22Rv1 (cell line): ENCODE results near the gene MORC2.

Experiments
- CTCF ChIP-seq: fragments of 450-650 bp; IDR thresholded peaks from 2 replicates; pipeline ENCODE4 v1.5.1; 2017; ENCODE audit warnings: mild to moderate bottlenecking
- ZFX ChIP-seq: fragments of 450-650 bp; IDR thresholded peaks from 2 replicates; pipeline ENCODE4 v1.6.1; 2017; ENCODE audit warnings: antibody characterized with exemption, borderline replicate concordance

GRCh38 chr22:30979932-30980331 is 11.4 kb upstream of the MORC2 start:
- no peak for TF ChIP-seq CTCF
- no peak for TF ChIP-seq ZFX
